Lower lobe of right lung (tissue), 2 donors: ENCODE measurements around the gene CLASP1. TPM values are rescaled to one million over a fixed set of nuclear protein-coding genes. Genes with fewer than 3 reads are reported as not detected.
"Not testable (repeated sequence)": the region's sequence is repeated elsewhere in the genome, so short reads cannot be mapped to it uniquely, and the experiment has no call there.

Experiments
- ATAC-seq, 2 donors: fragments of 200-7000 bp; cut with Tn5 transposase; one replicate each; pipeline ENCODE4 v1.9.1; 2020 to 2022; ENCODE audit warnings: mild to moderate bottlenecking in 2 of 2, moderate library complexity in 2 of 2
- DNase-seq: peaks from one replicate; pipeline ENCODE4 v3.0.0-alpha.2; 2020
- H3K27ac ChIP-seq: fragments of 200-600 bp; one replicate; pipeline ENCODE4 v1.8.0; 2022
- H3K27me3 ChIP-seq: fragments of 200-600 bp; one replicate; pipeline ENCODE4 v1.8.0; 2022; ENCODE audit warnings: low read depth
- H3K36me3 ChIP-seq: fragments of 200-600 bp; one replicate; pipeline ENCODE4 v1.8.0; 2022; ENCODE audit warnings: mild to moderate bottlenecking
- H3K4me1 ChIP-seq: fragments of 200-600 bp; one replicate; pipeline ENCODE4 v1.8.0; 2022
- H3K4me3 ChIP-seq: fragments of 200-600 bp; one replicate; pipeline ENCODE4 v1.8.0; 2022; ENCODE audit warnings: mild to moderate bottlenecking
- H3K9me3 ChIP-seq: fragments of 200-600 bp; one replicate; pipeline ENCODE4 v1.8.0; 2022
- CTCF ChIP-seq: fragments of 200-600 bp; IDR thresholded peaks from one replicate; pipeline ENCODE4 v1.8.0; 2022; ENCODE audit warnings: antibody characterized with exemption, mild to moderate bottlenecking
- intact Hi-C: fragments of 100-400 bp; cut with DNase I; formaldehyde crosslinking; loops from one replicate; pipeline ENCODE4 v1.11.0; 2022
- total RNA-seq: library from RNA; stranded (reverse); fragmentation: NEBNext Ultra II Directional; extraction: Animal tissue kit (Norgen Biotek cat#: 25700); gene quantifications from one replicate; pipeline ENCODE4 v1.2.1, GENCODE V29; 2021
- donor health status: DM: no; HTN: yes; CAD: no; lungs with severe emphysema.

CLASP1 gene
- total RNA-seq, 1 donor from 2014 or later: 45.8 TPM

GRCh38 chr2:121694398-121695170, 45.3 kb upstream of the CLASP1 start:
- DNase-seq (no peak), ATAC-seq (no peak)
- intact Hi-C loops: no loop called here
- H3K9me3 ChIP-seq: no peaks in the 10 kb centered on the region
- no peaks in the 10 kb centered on the region for H3K27me3 ChIP-seq
- H3K4me3 ChIP-seq: no peak overlapping the region
- no peak for TF ChIP-seq CTCF
- H3K36me3 ChIP-seq: no peaks in the 10 kb centered on the region
- peaks cover 14% of the 10 kb centered on the region for H3K4me1 ChIP-seq
- H3K27ac ChIP-seq: no peak overlapping the region

- DNase-seq, H3K4me1 ChIP-seq, intact Hi-C loops, H3K4me3 ChIP-seq, H3K27ac ChIP-seq, H3K27me3 ChIP-seq, H3K36me3 ChIP-seq, H3K9me3 ChIP-seq, ATAC-seq: not testable (repeated sequence)
Observed at GRCh38 chr2:121690572-121690971, 41.3 kb upstream of the CLASP1 start.

- no peaks in the 10 kb centered on the region for H3K9me3 ChIP-seq
- no peaks in the 10 kb centered on the region for H3K36me3 ChIP-seq
- intact Hi-C loops: no loop called here
- TF ChIP-seq CTCF: no peak
- peaks cover 6% of the 10 kb centered on the region for H3K4me1 ChIP-seq
- no peaks in the 10 kb centered on the region for H3K27me3 ChIP-seq
- no peak for ATAC-seq
- H3K4me3 ChIP-seq: no peak overlapping the region
- no peak overlapping the region for H3K27ac ChIP-seq
- no peak for DNase-seq
Observed at GRCh38 chr2:121690095-121690494, 40.8 kb upstream of the CLASP1 start.

- H3K36me3 ChIP-seq: no peaks in the 10 kb centered on the region
- DNase-seq (no peak), ATAC-seq (peak in 1 of 2 donors; percentile 32)
- peaks cover 6% of the 10 kb centered on the region for H3K4me1 ChIP-seq
- H3K9me3 ChIP-seq: no peaks in the 10 kb centered on the region
- intact Hi-C loops: no loop called here
- no peak overlapping the region for H3K4me3 ChIP-seq
- no peaks in the 10 kb centered on the region for H3K27me3 ChIP-seq
- no peak overlapping the region for H3K27ac ChIP-seq
- peak; percentile 29 for TF ChIP-seq CTCF
Observed at GRCh38 chr2:121689356-121689755, 40.1 kb upstream of the CLASP1 start.

GRCh38 chr2:121688820-121689219, 39.6 kb upstream of the CLASP1 start:
- H3K4me1 ChIP-seq: peaks cover 6% of the 10 kb centered on the region
- no peaks in the 10 kb centered on the region for H3K36me3 ChIP-seq
- intact Hi-C loops: no loop called here
- H3K9me3 ChIP-seq: peaks cover under 1% of the 10 kb centered on the region
- DNase-seq: no peak
- no peak for ATAC-seq
- H3K27me3 ChIP-seq: no peaks in the 10 kb centered on the region
- H3K27ac ChIP-seq: no peak overlapping the region
- H3K4me3 ChIP-seq: no peak overlapping the region
- no peak for TF ChIP-seq CTCF

- ATAC-seq (no peak), DNase-seq (no peak)
- H3K27me3 ChIP-seq: no peaks in the 10 kb centered on the region
- no peak for TF ChIP-seq CTCF
- intact Hi-C loops: no loop called here
- no peak overlapping the region for H3K27ac ChIP-seq
- peaks cover 20% of the 10 kb centered on the region for H3K9me3 ChIP-seq
- no peaks in the 10 kb centered on the region for H3K36me3 ChIP-seq
- H3K4me3 ChIP-seq: no peak overlapping the region
- peaks cover 6% of the 10 kb centered on the region for H3K4me1 ChIP-seq
Observed at GRCh38 chr2:121686902-121687301, 37.6 kb upstream of the CLASP1 start.
